ENCODE results near the gene PAGE1. TPM values are rescaled to one million over a fixed set of nuclear protein-coding genes. Genes with fewer than 3 reads are reported as not detected.

PAGE1 gene
- total and polyA plus RNA-seq, 4 donors: not detected

DNA sequence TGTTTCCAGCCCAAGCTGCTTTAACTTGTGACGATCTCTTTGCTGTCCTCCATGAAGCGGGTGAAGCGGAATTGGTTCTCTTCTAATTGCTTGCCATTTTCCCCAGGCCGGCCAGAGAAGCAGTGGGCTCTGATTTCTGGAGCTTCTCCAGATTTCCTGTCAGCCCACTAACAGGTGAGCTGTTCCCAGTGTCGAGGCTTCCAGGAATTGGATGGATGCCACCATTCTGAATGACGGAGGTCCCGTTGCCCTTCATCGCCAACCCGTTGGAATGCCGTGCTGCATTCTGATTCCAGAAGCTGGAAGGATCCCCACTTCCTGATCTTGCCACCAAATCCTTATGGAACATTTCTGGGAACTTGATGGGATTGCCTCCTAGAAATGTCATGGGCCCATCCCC, 31.0 kb downstream of the PAGE1 start:
- H3K9ac ChIP-seq (ENCODE audit: low read depth in 1 of 2, low read length in 2 of 2): no peak overlapping the region
- DNase-seq (ENCODE audit: low spot score): no peak
- TF ChIP-seq RXRA (IDR thresholded peaks at IDR 0.05) (no peak), HNF4A (conservative IDR thresholded peaks at IDR 0.05) (no peak), FOXA1 (IDR thresholded peaks at IDR 0.05) (no peak), EGR1 (IDR thresholded peaks at IDR 0.05; ENCODE audit: low read depth in 2 of 2) (no peak), NR2F2 (IDR thresholded peaks at IDR 0.05) (no peak), YY1 (IDR thresholded peaks at IDR 0.05) (no peak), RAD21 (IDR thresholded peaks at IDR 0.05) (no peak)
- TF ChIP-seq, protein P1, sequence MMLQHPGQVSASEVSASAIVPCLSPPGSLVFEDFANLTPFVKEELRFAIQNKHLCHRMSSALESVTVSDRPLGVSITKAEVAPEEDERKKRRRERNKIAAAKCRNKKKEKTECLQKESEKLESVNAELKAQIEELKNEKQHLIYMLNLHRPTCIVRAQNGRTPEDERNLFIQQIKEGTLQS (IDR thresholded peaks at IDR 0.05): no peak
- TF ChIP-seq, protein P2, sequence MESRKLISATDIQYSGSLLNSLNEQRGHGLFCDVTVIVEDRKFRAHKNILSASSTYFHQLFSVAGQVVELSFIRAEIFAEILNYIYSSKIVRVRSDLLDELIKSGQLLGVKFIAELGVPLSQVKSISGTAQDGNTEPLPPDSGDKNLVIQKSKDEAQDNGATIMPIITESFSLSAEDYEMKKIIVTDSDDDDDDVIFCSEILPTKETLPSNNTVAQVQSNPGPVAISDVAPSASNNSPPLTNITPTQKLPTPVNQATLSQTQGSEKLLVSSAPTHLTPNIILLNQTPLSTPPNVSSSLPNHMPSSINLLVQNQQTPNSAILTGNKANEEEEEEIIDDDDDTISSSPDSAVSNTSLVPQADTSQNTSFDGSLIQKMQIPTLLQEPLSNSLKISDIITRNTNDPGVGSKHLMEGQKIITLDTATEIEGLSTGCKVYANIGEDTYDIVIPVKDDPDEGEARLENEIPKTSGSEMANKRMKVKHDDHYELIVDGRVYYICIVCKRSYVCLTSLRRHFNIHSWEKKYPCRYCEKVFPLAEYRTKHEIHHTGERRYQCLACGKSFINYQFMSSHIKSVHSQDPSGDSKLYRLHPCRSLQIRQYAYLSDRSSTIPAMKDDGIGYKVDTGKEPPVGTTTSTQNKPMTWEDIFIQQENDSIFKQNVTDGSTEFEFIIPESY (IDR thresholded peaks at IDR 0.05): no peak
- TF ChIP-seq, protein P3, sequence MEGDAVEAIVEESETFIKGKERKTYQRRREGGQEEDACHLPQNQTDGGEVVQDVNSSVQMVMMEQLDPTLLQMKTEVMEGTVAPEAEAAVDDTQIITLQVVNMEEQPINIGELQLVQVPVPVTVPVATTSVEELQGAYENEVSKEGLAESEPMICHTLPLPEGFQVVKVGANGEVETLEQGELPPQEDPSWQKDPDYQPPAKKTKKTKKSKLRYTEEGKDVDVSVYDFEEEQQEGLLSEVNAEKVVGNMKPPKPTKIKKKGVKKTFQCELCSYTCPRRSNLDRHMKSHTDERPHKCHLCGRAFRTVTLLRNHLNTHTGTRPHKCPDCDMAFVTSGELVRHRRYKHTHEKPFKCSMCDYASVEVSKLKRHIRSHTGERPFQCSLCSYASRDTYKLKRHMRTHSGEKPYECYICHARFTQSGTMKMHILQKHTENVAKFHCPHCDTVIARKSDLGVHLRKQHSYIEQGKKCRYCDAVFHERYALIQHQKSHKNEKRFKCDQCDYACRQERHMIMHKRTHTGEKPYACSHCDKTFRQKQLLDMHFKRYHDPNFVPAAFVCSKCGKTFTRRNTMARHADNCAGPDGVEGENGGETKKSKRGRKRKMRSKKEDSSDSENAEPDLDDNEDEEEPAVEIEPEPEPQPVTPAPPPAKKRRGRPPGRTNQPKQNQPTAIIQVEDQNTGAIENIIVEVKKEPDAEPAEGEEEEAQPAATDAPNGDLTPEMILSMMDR (IDR thresholded peaks at IDR 0.05; ENCODE audit: low read depth, low read length, missing input control): no peak
- 87% methylated on average over 10 of the region's 10 CpGs for WGBS
- no peak overlapping the region for H3K4me3 ChIP-seq (ENCODE audit: low read depth in 1 of 3, low read length in 3 of 3)
- H3K27ac ChIP-seq (ENCODE audit: low read depth in 1 of 2, low read length in 2 of 2): no peak overlapping the region
- H3K9me3 ChIP-seq (ENCODE audit: control insufficient read depth in 4 of 4, low read length in 3 of 4): peaks cover 0 to 6% (median 2%) of the 10 kb centered on the region in 4 donors
- no peaks in the 10 kb centered on the region for H3K36me3 ChIP-seq (ENCODE audit: control insufficient read depth in 4 of 4, insufficient read depth in 3 of 4, low read depth in 1 of 4, low read length in 3 of 4)
- H3K4me1 ChIP-seq (ENCODE audit: control insufficient read depth in 4 of 4, insufficient read depth in 4 of 4, low read length in 3 of 4): no peaks in the 10 kb centered on the region
- no peaks in the 10 kb centered on the region for H3K27me3 ChIP-seq (ENCODE audit: control insufficient read depth in 4 of 4, insufficient read depth in 4 of 4, low read length in 3 of 4)

DNA sequence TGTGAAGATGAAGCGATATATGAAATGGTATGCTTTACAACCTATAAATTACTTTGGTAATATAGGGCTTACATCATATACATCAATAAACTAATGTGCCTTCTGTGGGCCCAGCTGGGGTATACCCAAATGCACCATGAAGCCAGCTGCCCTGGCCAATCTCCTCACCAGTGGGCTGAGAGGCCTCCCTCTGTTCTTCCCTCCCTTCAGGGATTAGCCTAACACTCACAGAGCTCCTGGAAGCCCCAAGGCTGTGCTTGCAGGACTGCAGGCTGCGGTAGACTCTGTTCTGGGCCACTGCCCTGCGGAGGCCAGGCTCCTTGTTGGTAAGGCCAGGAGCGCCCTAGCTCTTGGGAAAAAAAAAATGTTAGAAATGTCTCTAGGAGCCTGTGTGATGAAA, 33.9 kb downstream of the PAGE1 start:
- WGBS: 93% methylated on average over 4 of the region's 4 CpGs
- no peak for DNase-seq (ENCODE audit: low spot score)
- H3K9me3 ChIP-seq (ENCODE audit: control insufficient read depth in 4 of 4, low read length in 3 of 4): peaks cover 0 to 2% (median 0%) of the 10 kb centered on the region in 4 donors
- H3K4me1 ChIP-seq (ENCODE audit: control insufficient read depth in 4 of 4, insufficient read depth in 4 of 4, low read length in 3 of 4): no peaks in the 10 kb centered on the region
- no peaks in the 10 kb centered on the region for H3K36me3 ChIP-seq (ENCODE audit: control insufficient read depth in 4 of 4, insufficient read depth in 3 of 4, low read depth in 1 of 4, low read length in 3 of 4)
- no peaks in the 10 kb centered on the region for H3K27me3 ChIP-seq (ENCODE audit: control insufficient read depth in 4 of 4, insufficient read depth in 4 of 4, low read length in 3 of 4)
- no peak overlapping the region for H3K4me3 ChIP-seq (ENCODE audit: low read depth in 1 of 3, low read length in 3 of 3)
- H3K27ac ChIP-seq (ENCODE audit: low read depth in 1 of 2, low read length in 2 of 2): no peak overlapping the region
- TF ChIP-seq, protein P3 (IDR thresholded peaks at IDR 0.05; ENCODE audit: low read depth, low read length, missing input control): no peak
- no peak overlapping the region for H3K9ac ChIP-seq (ENCODE audit: low read depth in 1 of 2, low read length in 2 of 2)

DNA sequence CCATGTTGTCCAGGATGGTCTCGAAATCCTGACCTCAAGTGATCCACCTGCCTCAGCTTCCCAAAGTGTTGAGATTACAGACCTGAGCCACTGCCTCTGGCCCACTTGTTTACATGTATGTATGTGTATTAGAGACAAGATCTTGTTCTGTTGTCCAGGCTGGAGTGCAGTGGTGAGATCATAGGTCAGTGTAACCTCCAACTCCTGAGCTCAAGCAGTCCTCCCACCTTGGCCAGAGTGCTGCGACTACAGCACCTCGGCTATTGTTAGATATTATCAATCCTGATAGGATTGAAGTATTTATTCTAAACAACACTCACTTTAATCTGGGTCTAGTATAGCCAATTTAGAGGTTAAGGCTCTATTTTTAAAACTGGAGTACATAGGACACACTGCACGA, 36.0 kb downstream of the PAGE1 start:
- H3K36me3 ChIP-seq (ENCODE audit: control insufficient read depth in 4 of 4, insufficient read depth in 3 of 4, low read depth in 1 of 4, low read length in 3 of 4): no peaks in the 10 kb centered on the region
- no peak for DNase-seq (ENCODE audit: low spot score)
- 76% methylated on average over 4 of the region's 4 CpGs for WGBS
- no peaks in the 10 kb centered on the region for H3K27me3 ChIP-seq (ENCODE audit: control insufficient read depth in 4 of 4, insufficient read depth in 4 of 4, low read length in 3 of 4)
- no peak overlapping the region for H3K27ac ChIP-seq (ENCODE audit: low read depth in 1 of 2, low read length in 2 of 2)
- H3K9me3 ChIP-seq (ENCODE audit: control insufficient read depth in 4 of 4, low read length in 3 of 4): peaks cover 0 to under 1% (median 0%) of the 10 kb centered on the region in 4 donors
- no peak overlapping the region for H3K9ac ChIP-seq (ENCODE audit: low read depth in 1 of 2, low read length in 2 of 2)
- H3K4me1 ChIP-seq (ENCODE audit: control insufficient read depth in 4 of 4, insufficient read depth in 4 of 4, low read length in 3 of 4): no peaks in the 10 kb centered on the region
- no peak overlapping the region for H3K4me3 ChIP-seq (ENCODE audit: low read depth in 1 of 3, low read length in 3 of 3)
- TF ChIP-seq HNF4G (IDR thresholded peaks at IDR 0.05) (no peak), EGR1 (IDR thresholded peaks at IDR 0.05; ENCODE audit: low read depth in 2 of 2) (no peak), FOXA1 (IDR thresholded peaks at IDR 0.05) (no peak), JUND (IDR thresholded peaks at IDR 0.05) (no peak), NR2F2 (IDR thresholded peaks at IDR 0.05) (no peak), SP1 (IDR thresholded peaks at IDR 0.05) (no peak), YY1 (IDR thresholded peaks at IDR 0.05) (no peak), RXRA (IDR thresholded peaks at IDR 0.05) (no peak)
- TF ChIP-seq, protein P4, sequence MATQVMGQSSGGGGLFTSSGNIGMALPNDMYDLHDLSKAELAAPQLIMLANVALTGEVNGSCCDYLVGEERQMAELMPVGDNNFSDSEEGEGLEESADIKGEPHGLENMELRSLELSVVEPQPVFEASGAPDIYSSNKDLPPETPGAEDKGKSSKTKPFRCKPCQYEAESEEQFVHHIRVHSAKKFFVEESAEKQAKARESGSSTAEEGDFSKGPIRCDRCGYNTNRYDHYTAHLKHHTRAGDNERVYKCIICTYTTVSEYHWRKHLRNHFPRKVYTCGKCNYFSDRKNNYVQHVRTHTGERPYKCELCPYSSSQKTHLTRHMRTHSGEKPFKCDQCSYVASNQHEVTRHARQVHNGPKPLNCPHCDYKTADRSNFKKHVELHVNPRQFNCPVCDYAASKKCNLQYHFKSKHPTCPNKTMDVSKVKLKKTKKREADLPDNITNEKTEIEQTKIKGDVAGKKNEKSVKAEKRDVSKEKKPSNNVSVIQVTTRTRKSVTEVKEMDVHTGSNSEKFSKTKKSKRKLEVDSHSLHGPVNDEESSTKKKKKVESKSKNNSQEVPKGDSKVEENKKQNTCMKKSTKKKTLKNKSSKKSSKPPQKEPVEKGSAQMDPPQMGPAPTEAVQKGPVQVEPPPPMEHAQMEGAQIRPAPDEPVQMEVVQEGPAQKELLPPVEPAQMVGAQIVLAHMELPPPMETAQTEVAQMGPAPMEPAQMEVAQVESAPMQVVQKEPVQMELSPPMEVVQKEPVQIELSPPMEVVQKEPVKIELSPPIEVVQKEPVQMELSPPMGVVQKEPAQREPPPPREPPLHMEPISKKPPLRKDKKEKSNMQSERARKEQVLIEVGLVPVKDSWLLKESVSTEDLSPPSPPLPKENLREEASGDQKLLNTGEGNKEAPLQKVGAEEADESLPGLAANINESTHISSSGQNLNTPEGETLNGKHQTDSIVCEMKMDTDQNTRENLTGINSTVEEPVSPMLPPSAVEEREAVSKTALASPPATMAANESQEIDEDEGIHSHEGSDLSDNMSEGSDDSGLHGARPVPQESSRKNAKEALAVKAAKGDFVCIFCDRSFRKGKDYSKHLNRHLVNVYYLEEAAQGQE (IDR thresholded peaks at IDR 0.05): no peak
- TF ChIP-seq, protein P3 (IDR thresholded peaks at IDR 0.05; ENCODE audit: low read depth, low read length, missing input control): no peak
- TF ChIP-seq, protein P1 (IDR thresholded peaks at IDR 0.05): no peak

All from liver (tissue), 9 donors.